PC-9 (cell line): ENCODE measurements around the gene PHEX. TPM values are rescaled to one million over a fixed set of nuclear protein-coding genes. Genes with fewer than 3 reads are reported as not detected.

Experiments used
- BruUV-seq: library from RNA; stranded (reverse); fragments of 400-500 nt; replicated peaks from 2 replicates; lab custom pipeline; 2021; lab: Mats Ljungman, UMichigan
- CTCF ChIA-PET: fragments of 300-600 bp; sonication (Branson Sonifier 250); formaldehyde crosslinking; loops from one replicate; lab custom pipeline; 2022; ENCODE audit warnings: antibody characterized with exemption; lab: Charles Lee
- POLR2A ChIA-PET: fragments of 300-600 bp; sonication (Branson Sonifier 250); formaldehyde crosslinking; loops from one replicate; lab custom pipeline; 2022; ENCODE audit warnings: antibody characterized with exemption; ENCODE audit not compliant: unreplicated experiment; lab: Charles Lee
- DNase-seq, 2 experiments: peaks; one replicate each; pipeline versions ENCODE4 v3.0.0 to v3.0.0-alpha.2; 2015 to 2022; ENCODE audit warnings: mixed read lengths in 1 of 2
- H2AFZ ChIP-seq: fragments of 200-600 bp; sonication (generic); 2 replicates; pipeline ENCODE4 v1.8.1; 2017; ENCODE audit warnings: antibody characterized with exemption
- H3F3A ChIP-seq: fragments of 200-600 bp; sonication (generic); 2 replicates; pipeline ENCODE4 v1.8.1; 2017; ENCODE audit warnings: antibody characterized with exemption, mild to moderate bottlenecking, low read depth; ENCODE audit not compliant: insufficient read depth
- H3K27ac ChIP-seq: fragments of 200-600 bp; sonication (generic); 2 replicates; pipeline ENCODE4 v1.6.1; 2016; ENCODE audit warnings: mixed run types
- H3K27me3 ChIP-seq: fragments of 200-600 bp; sonication (generic); 2 replicates; pipeline ENCODE4 v1.6.1; 2016; ENCODE audit warnings: low read depth, mixed run types; ENCODE audit not compliant: insufficient read depth
- H3K36me3 ChIP-seq: fragments of 200-600 bp; sonication (generic); 2 replicates; pipeline ENCODE4 v1.6.1; 2016; ENCODE audit warnings: low read depth, mixed run types
- H3K4me1 ChIP-seq: fragments of 200-600 bp; sonication (generic); replicated peaks from 2 replicates; pipeline ENCODE4 v1.6.1; 2016; ENCODE audit warnings: mixed run types; ENCODE audit not compliant: insufficient read depth
- H3K4me2 ChIP-seq: fragments of 200-600 bp; sonication (generic); 2 replicates; pipeline ENCODE4 v1.6.1; 2017; ENCODE audit warnings: mixed run types
- H3K4me3 ChIP-seq: fragments of 200-600 bp; sonication (generic); 2 replicates; pipeline ENCODE4 v1.6.1; 2016; ENCODE audit warnings: mixed run types
- H3K79me2 ChIP-seq: fragments of 200-600 bp; sonication (generic); 2 replicates; pipeline ENCODE4 v1.6.1; 2017; ENCODE audit warnings: low read depth, mixed run types
- H3K9me2 ChIP-seq: fragments of 200-600 bp; sonication (generic); 2 replicates; pipeline ENCODE4 v1.8.1; 2017; ENCODE audit warnings: mild to moderate bottlenecking; ENCODE audit not compliant: insufficient read depth
- H3K9me3 ChIP-seq: fragments of 200-600 bp; sonication (generic); 2 replicates; pipeline ENCODE4 v1.8.1; 2016; ENCODE audit warnings: low read depth; ENCODE audit not compliant: insufficient read depth
- H4K20me1 ChIP-seq: fragments of 200-600 bp; sonication (generic); 2 replicates; pipeline ENCODE4 v1.8.1; 2017; ENCODE audit not compliant: insufficient read depth
- CTCF ChIP-seq: fragments of 200-600 bp; sonication (generic); conservative IDR thresholded peaks from 2 replicates; pipeline ENCODE4 v1.6.1; 2017; ENCODE audit warnings: mixed run types, antibody characterized with exemption, mild to moderate bottlenecking, moderate library complexity
- EZH2 ChIP-seq: fragments of 200-600 bp; sonication (generic); IDR thresholded peaks from 2 replicates; pipeline ENCODE4 v1.8.0; 2017; ENCODE audit warnings: antibody characterized with exemption, low read depth
- intact Hi-C: fragments of 100-400 bp; cut with micrococcal nuclease; formaldehyde crosslinking; loops from one replicate; pipeline ENCODE4 v1.10.0; 2022; ENCODE audit not compliant: unreplicated experiment
- total RNA-seq: library from RNA; stranded (reverse); gene quantifications from 2 replicates; pipeline ENCODE4 v1.2.3, GENCODE V29; 2021

PHEX gene
- total RNA-seq, 1 experiment from 2014 or later, result 3.5 TPM

GRCh38 chrX:22220941-22221340 is 188.8 kb downstream of the PHEX start:
- H3K4me3 ChIP-seq, result no peak overlapping the region
- no peaks in the 10 kb centered on the region for H4K20me1 ChIP-seq
- H3K4me2 ChIP-seq, result peak overlapping the region; percentile 27
- ChIA-PET POLR2A (no interaction called here), CTCF (no interaction called here)
- no peak for TF ChIP-seq CTCF
- no peak for TF ChIP-seq EZH2
- intact Hi-C loops, result no loop called here
- no peaks in the 10 kb centered on the region for H3K27me3 ChIP-seq
- peaks cover 17% of the 10 kb centered on the region for H3K4me1 ChIP-seq
- BruUV-seq, result no TSS peak
- H3K9me3 ChIP-seq, result no peaks in the 10 kb centered on the region
- H2AFZ ChIP-seq, result no peak overlapping the region
- peak; percentile 32 to 87 for DNase-seq
- H3F3A ChIP-seq, result peaks cover 8% of the 10 kb centered on the region; the same call in 1 of the 2 replicates
- H3K36me3 ChIP-seq, result no peaks in the 10 kb centered on the region
- H3K27ac ChIP-seq, result peak overlapping the region; percentile 78
- H3K79me2 ChIP-seq, result no peaks in the 10 kb centered on the region
- no peaks in the 10 kb centered on the region for H3K9me2 ChIP-seq

DNA sequence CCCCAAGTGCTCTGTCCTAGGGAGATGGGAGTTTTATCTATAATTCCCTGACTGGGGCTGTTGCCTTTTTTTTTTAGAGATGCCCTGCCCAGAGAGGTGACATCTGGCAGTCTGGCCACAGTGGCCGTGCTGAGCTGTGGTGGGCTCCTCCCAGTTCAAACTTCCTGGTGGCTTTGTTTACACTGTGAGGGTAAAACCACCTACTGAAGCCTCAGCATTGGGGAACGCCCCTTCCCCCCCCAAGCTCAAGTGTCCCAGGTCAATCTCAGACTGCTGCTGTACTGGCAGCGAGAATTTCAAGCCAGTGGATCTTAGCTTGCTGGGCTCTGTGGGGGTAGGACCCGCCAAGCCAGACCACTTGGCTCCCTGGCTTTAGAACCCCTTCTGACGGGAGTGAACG is 202.3 kb downstream of the PHEX start:
- BruUV-seq, result no TSS peak
- no peak overlapping the region for H3K27ac ChIP-seq
- no peaks in the 10 kb centered on the region for H3K27me3 ChIP-seq
- H3K9me2 ChIP-seq, result no peaks in the 10 kb centered on the region
- DNase-seq, result no peak
- H3K4me2 ChIP-seq, result no peak overlapping the region
- H3K4me1 ChIP-seq, result no peaks in the 10 kb centered on the region
- H3F3A ChIP-seq, result no peaks in the 10 kb centered on the region
- ChIA-PET POLR2A (no interaction called here), CTCF (no interaction called here)
- no peaks in the 10 kb centered on the region for H3K36me3 ChIP-seq
- no peaks in the 10 kb centered on the region for H4K20me1 ChIP-seq
- H3K79me2 ChIP-seq, result no peaks in the 10 kb centered on the region
- intact Hi-C loops, result no loop called here
- no peaks in the 10 kb centered on the region for H3K9me3 ChIP-seq
- H3K4me3 ChIP-seq, result no peak overlapping the region
- no peak for TF ChIP-seq CTCF
- TF ChIP-seq EZH2, result no peak
- H2AFZ ChIP-seq, result no peak overlapping the region

DNA sequence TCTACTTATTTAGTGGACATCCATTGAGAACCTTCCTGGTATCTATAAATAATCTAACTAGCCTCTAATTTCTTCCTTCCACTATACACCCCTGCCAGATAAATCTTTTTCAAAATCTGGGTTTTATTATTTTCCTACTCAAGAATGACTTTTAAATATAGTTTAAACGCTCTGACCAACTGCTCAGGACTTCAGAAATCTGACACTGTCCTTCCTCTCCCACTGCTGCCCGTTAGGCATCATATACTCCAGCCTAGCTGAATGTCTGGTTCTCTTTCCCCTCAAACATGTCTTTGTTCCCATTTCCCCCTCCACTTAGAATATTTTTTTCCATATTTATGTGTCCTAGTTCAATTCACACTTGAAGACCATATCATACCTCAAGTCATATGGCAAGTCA is 205.4 kb downstream of the PHEX start:
- ChIA-PET POLR2A (no interaction called here), CTCF (no interaction called here)
- no peak for TF ChIP-seq CTCF
- TF ChIP-seq EZH2, result no peak
- H4K20me1 ChIP-seq, result no peaks in the 10 kb centered on the region
- BruUV-seq, result no TSS peak
- H3K9me2 ChIP-seq, result no peaks in the 10 kb centered on the region
- no peak overlapping the region for H3K27ac ChIP-seq
- no peaks in the 10 kb centered on the region for H3K27me3 ChIP-seq
- no peaks in the 10 kb centered on the region for H3F3A ChIP-seq
- no peak for DNase-seq
- no peaks in the 10 kb centered on the region for H3K4me1 ChIP-seq
- H3K4me3 ChIP-seq, result no peak overlapping the region
- H3K79me2 ChIP-seq, result no peaks in the 10 kb centered on the region
- no peak overlapping the region for H2AFZ ChIP-seq
- H3K4me2 ChIP-seq, result no peak overlapping the region
- no peaks in the 10 kb centered on the region for H3K9me3 ChIP-seq
- intact Hi-C loops, result no loop called here
- no peaks in the 10 kb centered on the region for H3K36me3 ChIP-seq
